ENCODE measurements around the gene PAN2. TPM values are rescaled to one million over a fixed set of nuclear protein-coding genes. Genes with fewer than 3 reads are reported as not detected.

The PAN2 gene
- total RNA-seq, 1 experiment from 2014 or later: 75.0 TPM

GRCh38 chr12:56282030-56282429, 51.8 kb downstream of the PAN2 start:
- ChIA-PET POLR2A (no interaction called here), CTCF (no interaction called here), RAD21 (ENCODE audit: low non-redundant PET in 1 of 2, low total read pairs in 2 of 2, uncharacterized antibody in 2 of 2, unreplicated experiment in 2 of 2) (no interaction called here)
- Histone ChIP-seq H3K9me2 (ENCODE audit: insufficient read depth) (no peaks in the 10 kb centered on the region), H3K36me3 (ENCODE audit: control insufficient read depth in 1 of 2, insufficient read depth in 2 of 2, low read length in 2 of 2) (peaks cover 43 to 49% of the 10 kb centered on the region in 2 experiments), H3K4me2 (ENCODE audit: low read length) (no peak overlapping the region), H3K9me3 (ENCODE audit: control insufficient read depth in 1 of 2, insufficient read depth in 1 of 2, low read depth in 1 of 2, low read length in 2 of 2) (no peaks in the 10 kb centered on the region), H3K9ac (ENCODE audit: low read length) (no peak overlapping the region), H3K27ac (ENCODE audit: low read depth, low read length) (no peak overlapping the region), H3K79me2 (ENCODE audit: insufficient read depth, low read length) (peaks cover 14% of the 10 kb centered on the region; the same call in 1 of the 2 replicates), H2AFZ (ENCODE audit: low read depth, low read length, poor library complexity, severe bottlenecking) (no peak overlapping the region), H3K4me1 (ENCODE audit: control insufficient read depth in 1 of 2, insufficient read depth in 2 of 2, low read length in 2 of 2) (no peaks in the 10 kb centered on the region), H3K4me3 (replicated peaks in 1 of 2; ENCODE audit: low read depth in 1 of 2, low read length in 2 of 2) (no peak overlapping the region), H4K20me1 (ENCODE audit: insufficient read depth) (no peaks in the 10 kb centered on the region), H3K27me3 (ENCODE audit: insufficient read depth, low read length) (no peaks in the 10 kb centered on the region)
- DNase-seq (ENCODE audit: low read depth, low spot score) (no peak), ATAC-seq (no peak)
- no TSS peak for BruUV-seq (replicated peaks)
- intact Hi-C loops (cut with micrococcal nuclease): no loop called here
- no peak for TF ChIP-seq JUND (IDR thresholded peaks at IDR 0.05)
- TF ChIP-seq EZH2phosphoT487 (IDR thresholded peaks at IDR 0.05; ENCODE audit: borderline replicate concordance): no peak
- TF ChIP-seq YY1 (IDR thresholded peaks at IDR 0.05; ENCODE audit: extremely low read depth, insufficient replicate concordance, low read depth, low read length): no peak
- TF ChIP-seq ELF1 (IDR thresholded peaks at IDR 0.05; ENCODE audit: borderline replicate concordance, low read depth): no peak
- no peak for TF ChIP-seq POLR2A (IDR thresholded peaks at IDR 0.05; ENCODE audit: borderline replicate concordance, extremely low read depth, insufficient read depth, insufficient read length)
- no peak for TF ChIP-seq RAD21 (IDR thresholded peaks at IDR 0.05; ENCODE audit: low read depth)
- TF ChIP-seq EGR1 (IDR thresholded peaks at IDR 0.05; ENCODE audit: low read depth): no peak
- TF ChIP-seq SIN3A (IDR thresholded peaks at IDR 0.05; ENCODE audit: low read depth): no peak
- TF ChIP-seq ZFX (IDR thresholded peaks at IDR 0.05): no peak
- no peak for TF ChIP-seq REST (IDR thresholded peaks at IDR 0.05; ENCODE audit: low read depth)
- TF ChIP-seq, protein P1, sequence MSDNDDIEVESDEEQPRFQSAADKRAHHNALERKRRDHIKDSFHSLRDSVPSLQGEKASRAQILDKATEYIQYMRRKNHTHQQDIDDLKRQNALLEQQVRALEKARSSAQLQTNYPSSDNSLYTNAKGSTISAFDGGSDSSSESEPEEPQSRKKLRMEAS (IDR thresholded peaks at IDR 0.05): no peak
